K562 (cell line): ENCODE measurements around the gene PNPLA4.

Source experiments
- CEBPB ChIP-seq: fragments of 450-650 bp; IDR thresholded peaks from 2 replicates; pipeline ENCODE4 v1.6.1; 2016; ENCODE audit warnings: missing genetic modification characterization, missing compliant biosample characterization
- CTCF ChIP-seq, 3 experiments: IDR thresholded peaks in 2 of 3; conservative IDR thresholded peaks in 1 of 3; 2 replicates each; pipeline ENCODE4 v1.5.1; 2011 to 2012; ENCODE audit warnings: low read length in 3 of 3, mild to moderate bottlenecking in 3 of 3, control low read depth in 2 of 3, improper control_type of control experiment in 1 of 3, inconsistent platforms in 1 of 3, low read depth in 1 of 3, mixed read lengths in 1 of 3, moderate library complexity in 1 of 3; ENCODE audit not compliant: insufficient read depth in 2 of 3
- ESRRA ChIP-seq: fragments of 450-650 bp; IDR thresholded peaks from 2 replicates; pipeline ENCODE4 v1.6.1; 2014; ENCODE audit warnings: low read depth, mild to moderate bottlenecking, moderate library complexity, borderline replicate concordance
- FOXP1 ChIP-seq: sonication (generic); formaldehyde crosslinking; IDR thresholded peaks from 2 replicates; pipeline ENCODE4 v1.8.0; 2022; ENCODE audit warnings: mild to moderate bottlenecking, missing genetic modification reagents
- HMG20B ChIP-seq: fragments of 250-450 bp; sonication (Bioruptor Pico); IDR thresholded peaks from 2 replicates; pipeline ENCODE4 v1.5.0; 2021; ENCODE audit warnings: mild to moderate bottlenecking
- IFI16 ChIP-seq: fragments of 250-450 bp; sonication (Bioruptor Pico); IDR thresholded peaks from 2 replicates; pipeline ENCODE4 v2.1.2; 2022; ENCODE audit warnings: mild to moderate bottlenecking, inconsistent platforms
- LEF1 ChIP-seq: fragments of 450-650 bp; IDR thresholded peaks from 2 replicates; pipeline ENCODE4 v1.6.1; 2016; ENCODE audit warnings: mild to moderate bottlenecking
- POLR2A ChIP-seq: fragments of 450-650 bp; conservative IDR thresholded peaks from 2 replicates; pipeline ENCODE4 v1.6.1; 2016
- TAL1 ChIP-seq: fragments of 450-650 bp; IDR thresholded peaks from 2 replicates; pipeline ENCODE4 v1.6.1; 2016; ENCODE audit warnings: mild to moderate bottlenecking
- TF ChIP-seq, protein P1 (sequence below): fragments of 450-650 bp; formaldehyde crosslinking; IDR thresholded peaks from 2 replicates; pipeline ENCODE4 v1.4.0; 2022; ENCODE audit warnings: missing genetic modification characterization

DNA sequence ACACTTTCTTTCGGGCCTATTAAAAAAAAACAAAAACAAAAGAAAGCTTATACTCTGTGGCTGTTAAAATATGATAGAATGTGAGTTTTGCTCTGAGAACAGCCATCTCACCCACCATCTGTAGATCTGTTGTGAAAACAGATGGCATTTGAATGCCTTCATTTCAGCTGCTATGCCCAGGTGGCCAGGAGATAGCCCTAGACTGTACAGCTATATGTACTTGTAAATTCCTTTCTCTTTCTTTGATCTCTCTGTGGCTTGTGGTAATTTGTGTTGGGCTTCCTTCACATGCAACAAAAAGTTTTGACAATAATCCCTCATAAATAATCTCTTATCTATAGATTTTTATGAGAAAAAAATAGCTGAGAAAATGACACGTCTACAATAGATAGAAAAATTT lies 38.1 kb downstream of the PNPLA4 start:
- TF ChIP-seq CTCF (IDR thresholded peaks at IDR 0.05 in 2 of 3, conservative IDR thresholded peaks at IDR 0.05 in 1 of 3; ENCODE audit: insufficient read depth in 2 of 3, low read depth in 1 of 3, low read length in 3 of 3) (no peak), ESRRA (no peak), TAL1 (no peak), IFI16 (CRISPR knock-in tag) (no peak), HMG20B (CRISPR knock-in tag) (no peak), FOXP1 (CRISPR knock-in tag) (no peak), POLR2A (no peak), CEBPB (no peak), LEF1 (no peak)
- TF ChIP-seq, protein P1, sequence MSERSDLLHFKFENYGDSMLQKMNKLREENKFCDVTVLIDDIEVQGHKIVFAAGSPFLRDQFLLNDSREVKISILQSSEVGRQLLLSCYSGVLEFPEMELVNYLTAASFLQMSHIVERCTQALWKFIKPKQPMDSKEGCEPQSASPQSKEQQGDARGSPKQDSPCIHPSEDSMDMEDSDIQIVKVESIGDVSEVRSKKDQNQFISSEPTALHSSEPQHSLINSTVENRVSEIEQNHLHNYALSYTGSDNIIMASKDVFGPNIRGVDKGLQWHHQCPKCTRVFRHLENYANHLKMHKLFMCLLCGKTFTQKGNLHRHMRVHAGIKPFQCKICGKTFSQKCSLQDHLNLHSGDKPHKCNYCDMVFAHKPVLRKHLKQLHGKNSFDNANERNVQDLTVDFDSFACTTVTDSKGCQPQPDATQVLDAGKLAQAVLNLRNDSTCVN, result no peak
